HUES64 (cell line): Measurements from ENCODE around the gene UMODL1. TPM values are rescaled to one million over a fixed set of nuclear protein-coding genes. Genes with fewer than 3 reads are reported as not detected.
A peak's percentile ranks its signal among the peaks of the same experiment; 100 is the strongest.

ENCODE experiments used
- H3K27ac ChIP-seq: 2 replicates; pipeline ENCODE4 v1.7.0; 2013; ENCODE audit warnings: low read depth, low read length, inconsistent platforms
- H3K27me3 ChIP-seq: 2 replicates; pipeline ENCODE4 v1.6.1; 2013; ENCODE audit warnings: mild to moderate bottlenecking, low read length; ENCODE audit not compliant: insufficient read depth
- H3K36me3 ChIP-seq: 2 replicates; pipeline ENCODE4 v1.6.1; 2013; ENCODE audit warnings: mild to moderate bottlenecking, low read length; ENCODE audit not compliant: insufficient read depth
- H3K4me1 ChIP-seq: 2 replicates; pipeline ENCODE4 v1.6.1; 2013; ENCODE audit warnings: mild to moderate bottlenecking, low read length, moderate library complexity; ENCODE audit not compliant: insufficient read depth
- H3K4me3 ChIP-seq: 2 replicates; pipeline ENCODE4 v1.5.1; 2013; ENCODE audit warnings: mild to moderate bottlenecking, low read length, moderate library complexity
- H3K9ac ChIP-seq: 2 replicates; pipeline ENCODE4 v1.6.1; 2013; ENCODE audit warnings: mild to moderate bottlenecking, low read depth, low read length
- H3K9me3 ChIP-seq: 2 replicates; pipeline ENCODE4 v1.6.1; 2013; ENCODE audit warnings: low read depth, low read length; ENCODE audit not compliant: insufficient read depth
- WGBS: fragments of 150-250, 120-280 bp; methylation state at CpG from one replicate; pipeline ENCODE4 v1.1.7; 2013; ENCODE audit warnings: missing lambda C conversion rate; 5-methylcytosine and 5-hydroxymethylcytosine counted together
- polyA plus RNA-seq, 2 experiments: library from polyadenylated mRNA; stranded (reverse); fragments of 50-300 nt; gene quantifications; one replicate each; pipeline ENCODE4 v1.2.3, GENCODE V29; 2013

Gene UMODL1, protein sequence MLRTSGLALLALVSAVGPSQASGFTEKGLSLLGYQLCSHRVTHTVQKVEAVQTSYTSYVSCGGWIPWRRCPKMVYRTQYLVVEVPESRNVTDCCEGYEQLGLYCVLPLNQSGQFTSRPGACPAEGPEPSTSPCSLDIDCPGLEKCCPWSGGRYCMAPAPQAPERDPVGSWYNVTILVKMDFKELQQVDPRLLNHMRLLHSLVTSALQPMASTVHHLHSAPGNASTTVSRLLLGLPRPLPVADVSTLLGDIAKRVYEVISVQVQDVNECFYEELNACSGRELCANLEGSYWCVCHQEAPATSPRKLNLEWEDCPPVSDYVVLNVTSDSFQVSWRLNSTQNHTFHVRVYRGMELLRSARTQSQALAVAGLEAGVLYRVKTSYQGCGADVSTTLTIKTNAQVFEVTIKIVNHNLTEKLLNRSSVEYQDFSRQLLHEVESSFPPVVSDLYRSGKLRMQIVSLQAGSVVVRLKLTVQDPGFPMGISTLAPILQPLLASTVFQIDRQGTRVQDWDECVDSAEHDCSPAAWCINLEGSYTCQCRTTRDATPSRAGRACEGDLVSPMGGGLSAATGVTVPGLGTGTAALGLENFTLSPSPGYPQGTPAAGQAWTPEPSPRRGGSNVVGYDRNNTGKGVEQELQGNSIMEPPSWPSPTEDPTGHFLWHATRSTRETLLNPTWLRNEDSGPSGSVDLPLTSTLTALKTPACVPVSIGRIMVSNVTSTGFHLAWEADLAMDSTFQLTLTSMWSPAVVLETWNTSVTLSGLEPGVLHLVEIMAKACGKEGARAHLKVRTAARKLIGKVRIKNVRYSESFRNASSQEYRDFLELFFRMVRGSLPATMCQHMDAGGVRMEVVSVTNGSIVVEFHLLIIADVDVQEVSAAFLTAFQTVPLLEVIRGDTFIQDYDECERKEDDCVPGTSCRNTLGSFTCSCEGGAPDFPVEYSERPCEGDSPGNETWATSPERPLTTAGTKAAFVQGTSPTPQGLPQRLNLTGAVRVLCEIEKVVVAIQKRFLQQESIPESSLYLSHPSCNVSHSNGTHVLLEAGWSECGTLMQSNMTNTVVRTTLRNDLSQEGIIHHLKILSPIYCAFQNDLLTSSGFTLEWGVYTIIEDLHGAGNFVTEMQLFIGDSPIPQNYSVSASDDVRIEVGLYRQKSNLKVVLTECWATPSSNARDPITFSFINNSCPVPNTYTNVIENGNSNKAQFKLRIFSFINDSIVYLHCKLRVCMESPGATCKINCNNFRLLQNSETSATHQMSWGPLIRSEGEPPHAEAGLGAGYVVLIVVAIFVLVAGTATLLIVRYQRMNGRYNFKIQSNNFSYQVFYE
- not detected for polyA plus RNA-seq (2013, experiment 1 of 2)
- polyA plus RNA-seq (2013, experiment 2 of 2), result 0.19 TPM

DNA sequence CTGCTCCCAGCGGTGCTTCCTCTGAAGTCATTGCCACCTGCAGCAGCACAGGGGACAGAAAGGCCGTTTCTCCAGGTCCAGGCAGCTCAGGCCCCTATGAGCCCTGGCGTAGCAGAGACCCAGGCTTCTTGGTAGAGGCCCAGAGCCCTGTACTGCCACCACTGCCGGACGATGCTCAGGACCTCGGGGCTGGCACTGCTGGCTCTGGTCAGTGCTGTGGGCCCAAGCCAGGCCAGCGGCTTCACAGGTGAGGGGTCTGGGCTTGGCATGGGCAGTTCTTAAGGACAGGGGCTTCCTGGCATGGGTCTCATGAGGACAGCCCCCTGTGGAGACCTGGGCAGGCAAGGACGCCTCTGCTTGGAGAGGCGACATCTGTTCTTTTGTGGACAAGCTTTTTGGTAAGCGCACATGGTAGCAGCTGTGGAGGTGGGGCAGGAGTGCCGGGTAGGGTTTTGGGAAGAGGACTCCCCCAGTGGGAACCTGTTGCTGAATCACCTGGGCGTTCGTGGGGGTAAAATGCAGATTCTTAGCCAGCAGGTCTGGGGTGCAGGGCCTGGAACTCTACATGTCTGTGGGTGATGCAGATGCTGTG, at the start of gene UMODL1:
TSS of gene UMODL1 (plus strand) at position 172 of the 592 bp plus-strand sequence. CDS start at position 172, 0 bp downstream.
- Histone ChIP-seq H3K27me3 (no peaks in the 10 kb centered on the region), H3K4me3 (no peak within 1 kb of the TSS), H3K4me1 (no peaks in the 10 kb centered on the region), H3K9me3 (no peaks in the 10 kb centered on the region), H3K36me3 (no peaks in the 10 kb centered on the region), H3K9ac (no peak within 1 kb of the TSS), H3K27ac (no peak within 1 kb of the TSS)
- WGBS, result 91% methylated on average over 13 of the region's 13 CpGs

DNA sequence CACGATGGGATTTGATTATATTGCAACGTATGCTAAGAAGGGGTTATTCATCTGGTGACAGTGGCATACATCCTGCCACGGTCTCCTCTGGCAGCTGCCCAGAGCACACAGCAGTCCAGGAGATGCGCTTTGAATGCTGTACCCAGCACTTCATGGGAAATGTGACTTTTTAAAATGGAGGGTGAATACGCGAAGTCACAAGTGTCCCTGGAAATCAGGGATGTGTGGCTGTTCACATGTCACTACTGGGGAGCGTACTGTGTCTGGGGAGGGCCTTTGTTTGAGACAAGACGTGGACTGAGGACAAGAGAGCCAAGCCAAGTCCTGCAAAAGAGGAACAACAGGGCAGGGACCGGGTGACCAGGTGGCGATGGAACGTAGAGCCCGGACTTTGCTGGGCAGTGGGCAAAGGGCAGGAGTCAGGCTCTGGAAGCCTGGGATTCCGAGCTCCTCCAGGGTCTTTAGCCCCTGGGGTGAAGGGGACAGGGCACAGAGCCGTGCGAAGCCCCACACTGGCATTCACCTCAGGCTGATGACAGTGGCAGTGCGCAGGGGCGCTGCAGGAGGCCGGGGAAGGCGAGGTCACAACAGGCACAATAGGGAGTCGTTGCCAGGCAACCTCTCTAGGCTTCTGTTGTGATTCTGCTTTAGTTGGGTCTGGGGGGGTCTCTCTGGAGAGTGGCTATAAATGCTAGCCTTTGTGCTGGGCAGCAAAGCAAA, 49.6 kb upstream of the UMODL1 start:
- peak overlapping the region; percentile 70; the same call in 1 of the 2 replicates for H3K27ac ChIP-seq

DNA sequence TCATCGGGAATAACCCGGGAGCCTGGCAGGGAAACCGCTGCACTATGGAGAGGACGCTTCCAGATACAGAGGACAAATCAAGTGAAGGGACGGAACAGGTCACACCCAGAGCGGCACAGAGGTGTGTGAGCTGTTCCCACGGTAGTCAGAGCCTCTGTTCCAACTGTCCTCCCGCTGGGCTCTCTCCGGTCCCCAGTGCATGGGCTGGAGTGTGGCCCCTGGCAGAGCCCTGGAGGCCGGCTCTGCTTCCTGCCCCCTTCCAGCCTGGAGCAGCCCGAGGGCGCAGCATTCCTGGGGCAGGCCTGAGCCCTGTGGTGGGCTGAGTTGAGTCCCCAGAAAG, 49.1 kb upstream of the UMODL1 start:
- Histone ChIP-seq H3K4me1 (peaks cover 12% of the 10 kb centered on the region), H3K9ac (peak overlapping the region; percentile 41), H3K9me3 (no peaks in the 10 kb centered on the region), H3K36me3 (no peaks in the 10 kb centered on the region), H3K27ac (peak overlapping the region; percentile 70; the same call in 1 of the 2 replicates), H3K4me3 (no peak overlapping the region), H3K27me3 (0 out of 2 replicates have a peak, but pooled peaks cover 4% of the 10 kb centered on the region)
- WGBS, result 29% methylated on average over 12 of the region's 12 CpGs

More for the DNA sequence above, 49.6 kb upstream of the UMODL1 start:
- Histone ChIP-seq H3K4me3 (no peak overlapping the region), H3K4me1 (peaks cover 12% of the 10 kb centered on the region), H3K27me3 (0 out of 2 replicates have a peak, but pooled peaks cover 4% of the 10 kb centered on the region), H3K9ac (peak overlapping the region; percentile 41; the same call in 1 of the 2 replicates), H3K9me3 (no peaks in the 10 kb centered on the region), H3K36me3 (no peaks in the 10 kb centered on the region)
- WGBS, result 50% methylated on average over 20 of the region's 20 CpGs

DNA sequence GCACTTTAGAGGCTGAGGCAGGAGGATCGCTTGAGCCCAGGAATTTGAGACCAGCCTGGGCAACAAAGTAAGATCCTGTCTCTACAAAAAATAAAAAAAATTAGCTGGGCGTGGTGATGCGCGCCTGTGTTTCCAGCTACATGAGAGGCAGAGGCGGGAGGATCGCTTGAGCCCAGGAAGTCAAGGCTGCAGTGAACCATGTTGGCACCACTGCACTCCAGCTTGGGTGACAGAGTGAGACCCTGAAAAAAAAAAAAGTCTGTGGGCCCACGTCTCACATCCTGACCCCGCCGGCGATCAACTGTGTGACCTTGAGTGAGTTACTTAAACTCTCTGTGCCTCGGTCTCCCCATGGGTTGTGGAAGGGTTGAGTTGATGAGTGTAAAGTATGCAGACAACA, 48.2 kb upstream of the UMODL1 start:
- no peaks in the 10 kb centered on the region for H3K9me3 ChIP-seq
- peaks cover 12% of the 10 kb centered on the region for H3K4me1 ChIP-seq
- no peak overlapping the region for H3K4me3 ChIP-seq
- no peak overlapping the region for H3K27ac ChIP-seq
- no peak overlapping the region for H3K9ac ChIP-seq
- 96% methylated on average over 11 of the region's 11 CpGs for WGBS
- 0 out of 2 replicates have a peak, but pooled peaks cover 4% of the 10 kb centered on the region for H3K27me3 ChIP-seq
- H3K36me3 ChIP-seq, result no peaks in the 10 kb centered on the region

DNA sequence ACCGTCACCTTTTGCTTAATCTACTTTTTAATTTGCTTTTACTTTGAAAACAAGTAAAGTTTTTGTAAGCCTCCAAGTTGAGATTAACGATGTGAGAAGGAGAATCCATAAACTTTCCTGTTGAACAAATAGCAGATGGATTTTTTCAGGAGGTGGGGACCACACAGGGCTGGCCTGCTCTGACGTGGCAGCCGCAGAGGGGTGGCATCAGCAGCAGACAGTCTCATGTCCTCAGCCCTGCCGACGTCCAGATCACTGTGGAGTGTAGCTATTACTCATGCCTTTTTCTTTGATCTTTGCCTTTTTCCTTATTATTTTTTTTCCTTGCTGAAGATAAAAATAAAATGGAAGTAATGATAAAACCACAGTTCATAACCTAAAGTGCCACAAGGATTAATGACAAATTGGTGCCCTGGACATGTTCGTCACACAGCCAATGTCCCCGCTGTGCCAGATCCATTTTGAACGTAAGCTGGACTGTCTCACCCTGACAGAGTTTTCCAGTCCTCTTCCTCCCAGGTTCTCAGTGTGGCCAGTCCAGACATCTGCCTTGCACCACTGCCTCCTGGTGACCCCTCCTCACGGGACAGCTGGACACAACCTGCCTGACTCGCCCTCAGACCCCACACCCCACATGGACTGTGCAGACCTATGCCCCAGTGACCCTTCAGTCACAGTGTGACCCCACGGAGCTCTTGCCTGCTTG, 45.6 kb upstream of the UMODL1 start:
- no peak overlapping the region for H3K27ac ChIP-seq
- whole genome bisulfite sequencing, result 90% methylated on average over 12 of the region's 12 CpGs
- H3K4me1 ChIP-seq, result peaks cover 12% of the 10 kb centered on the region
- 0 out of 2 replicates have a peak, but pooled peaks cover 3% of the 10 kb centered on the region for H3K27me3 ChIP-seq
- H3K9ac ChIP-seq, result no peak overlapping the region
- no peaks in the 10 kb centered on the region for H3K36me3 ChIP-seq
- no peak overlapping the region for H3K4me3 ChIP-seq
- H3K9me3 ChIP-seq, result no peaks in the 10 kb centered on the region

DNA sequence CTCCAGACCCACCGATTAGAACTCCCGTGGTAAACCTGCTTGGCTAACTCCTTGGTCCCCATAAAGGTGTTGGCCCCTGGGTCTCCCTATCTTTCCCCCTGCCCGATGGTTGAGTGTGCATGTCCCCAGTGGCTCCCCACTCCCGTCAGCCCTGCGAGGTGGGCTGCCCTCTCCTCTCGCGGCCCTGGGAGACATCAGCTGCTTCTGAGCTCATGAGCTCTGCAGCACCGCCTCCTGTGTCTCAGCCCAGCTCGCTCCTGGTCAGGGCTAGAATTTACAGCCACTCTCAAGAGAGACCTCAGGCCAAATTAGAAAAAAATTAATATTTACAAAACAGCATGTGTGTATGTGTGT, 45.1 kb upstream of the UMODL1 start:
- no peak overlapping the region for H3K9ac ChIP-seq
- peaks cover 12% of the 10 kb centered on the region for H3K4me1 ChIP-seq
- WGBS, result 90% methylated on average over 9 of the region's 9 CpGs
- no peak overlapping the region for H3K27ac ChIP-seq
- H3K27me3 ChIP-seq, result no peaks in the 10 kb centered on the region
- H3K9me3 ChIP-seq, result no peaks in the 10 kb centered on the region
- no peaks in the 10 kb centered on the region for H3K36me3 ChIP-seq
- no peak overlapping the region for H3K4me3 ChIP-seq

DNA sequence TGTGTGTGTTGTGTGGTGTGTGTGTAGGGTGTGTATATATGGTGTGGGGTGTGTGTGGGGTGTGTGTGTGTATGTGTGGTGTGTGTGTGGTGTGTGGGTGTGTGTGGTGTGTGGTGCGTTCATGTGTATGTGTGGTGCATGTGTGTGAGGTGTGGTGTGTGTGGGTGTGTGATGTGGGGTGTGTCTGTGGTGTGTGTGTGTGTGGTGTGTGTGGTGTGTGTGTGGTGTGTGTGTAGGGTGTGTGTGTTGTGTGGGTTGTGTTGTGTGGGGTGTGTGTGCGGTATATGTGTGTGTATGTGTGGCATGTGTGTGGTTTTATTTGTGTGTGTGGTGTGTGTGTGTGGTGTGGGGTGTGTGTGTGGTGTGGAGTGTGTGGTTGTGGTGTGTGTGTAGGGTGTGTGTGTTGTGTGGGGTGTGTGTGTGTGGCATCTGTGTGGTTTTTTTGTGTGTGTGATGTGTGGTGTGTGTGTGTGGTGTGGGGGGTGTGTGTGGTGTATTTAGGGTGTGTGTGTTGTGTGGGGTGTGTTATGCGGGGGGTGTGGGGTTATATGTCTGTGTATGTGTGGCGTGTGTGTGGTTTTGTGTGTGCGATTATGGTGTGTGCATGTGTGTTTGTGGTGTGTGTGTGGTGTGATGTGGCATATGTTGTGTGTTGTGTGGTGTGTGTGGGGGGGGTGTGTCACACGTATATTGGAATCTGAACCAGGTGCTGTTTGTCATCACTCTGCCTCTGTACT, 43.9 kb upstream of the UMODL1 start:
- H3K27ac ChIP-seq, result no peak overlapping the region
- no peaks in the 10 kb centered on the region for H3K27me3 ChIP-seq
- no peaks in the 10 kb centered on the region for H3K9me3 ChIP-seq
- no peak overlapping the region for H3K9ac ChIP-seq
- H3K36me3 ChIP-seq, result no peaks in the 10 kb centered on the region
- H3K4me1 ChIP-seq, result peaks cover 7% of the 10 kb centered on the region; the same call in 1 of the 2 replicates
- WGBS, result 94% methylated on average over 6 of the region's 6 CpGs
- no peak overlapping the region for H3K4me3 ChIP-seq

DNA sequence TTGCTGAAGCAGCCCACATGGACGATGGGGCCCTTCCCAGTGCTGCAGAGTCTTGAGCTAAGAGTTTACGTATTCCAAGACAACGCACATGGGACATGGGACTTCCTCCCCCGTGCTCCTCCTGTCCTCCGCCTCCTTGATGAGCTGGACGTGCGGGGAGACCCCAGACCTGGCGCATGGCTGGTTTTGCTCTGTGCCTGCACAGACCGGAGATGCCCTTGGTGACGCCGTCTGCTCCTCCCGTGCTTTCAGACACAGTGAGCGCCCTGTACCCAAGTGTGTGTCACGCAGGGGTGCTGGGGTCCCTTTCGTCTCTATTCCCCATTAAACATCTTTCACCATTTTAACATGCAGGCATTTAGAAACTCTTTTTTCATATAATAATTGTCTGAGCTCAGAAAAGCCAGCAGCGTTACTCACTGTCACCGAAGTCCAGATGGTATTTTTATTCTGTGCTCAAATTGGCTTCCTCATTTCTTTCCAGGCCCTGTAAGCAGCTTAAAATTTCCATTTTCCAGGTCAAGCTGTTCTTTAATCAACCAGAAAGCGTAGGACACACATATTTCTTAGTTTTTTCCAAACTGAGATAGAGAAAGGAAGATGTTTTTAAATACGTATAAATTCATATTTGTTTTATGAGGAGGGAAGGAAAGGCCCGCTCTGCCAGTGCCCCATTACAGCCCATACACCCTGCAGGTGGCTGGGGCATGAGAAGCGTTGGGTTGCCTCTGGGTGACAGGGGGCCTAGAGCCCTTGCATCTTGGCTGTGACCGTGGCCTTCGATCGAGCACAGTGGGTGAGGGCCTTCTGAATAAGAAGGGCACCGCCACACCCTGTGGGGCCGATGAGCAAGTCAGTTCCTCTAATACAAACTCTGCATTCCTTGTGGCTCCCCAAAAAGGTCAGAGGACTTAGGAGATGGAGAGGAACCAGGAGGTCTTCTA, 43.0 kb upstream of the UMODL1 start:
- H3K27me3 ChIP-seq, result no peaks in the 10 kb centered on the region
- 0 out of 2 replicates have a peak, but pooled peaks cover 5% of the 10 kb centered on the region for H3K4me1 ChIP-seq
- WGBS, result 93% methylated on average over 25 of the region's 26 CpGs
- no peaks in the 10 kb centered on the region for H3K36me3 ChIP-seq
- no peak overlapping the region for H3K4me3 ChIP-seq
- H3K9ac ChIP-seq, result no peak overlapping the region
- H3K9me3 ChIP-seq, result no peaks in the 10 kb centered on the region
- no peak overlapping the region for H3K27ac ChIP-seq
